HEK293 (cell line): Measurements from ENCODE around the gene BPIFA1.

Source experiments
- CTCF ChIA-PET: fragments of 350-600 bp; formaldehyde crosslinking; extraction: SDS; loops from one replicate; lab custom pipeline; 2021; ENCODE audit warnings: antibody characterized with exemption; lab: Yijun Ruan, JAX
- POLR2A ChIA-PET: fragments of 300-600 bp; formaldehyde crosslinking; extraction: SDS; loops from one replicate; lab custom pipeline; 2020; ENCODE audit warnings: antibody characterized with exemption, inconsistent platforms; lab: Yijun Ruan, JAX
- H3K27ac ChIP-seq: fragments of 200-500 bp; sonication (Bioruptor generic); 2 replicates; pipeline ENCODE4 v1.5.1; 2014; ENCODE audit warnings: low read depth, low read length, control low read depth, inconsistent platforms; ENCODE audit errors: extremely low read depth
- H3K36me3 ChIP-seq, 2 experiments: fragments of 200-500 bp in 1 of 2; sonication (Bioruptor generic) in 1 of 2; 1 replicate in 1 of 2; 2 replicates in 1 of 2; pipeline ENCODE4 v1.5.1; 2014 to 2017; ENCODE audit warnings: inconsistent platforms in 2 of 2, low read length in 2 of 2; ENCODE audit not compliant: control insufficient read depth in 2 of 2, insufficient read depth in 1 of 2
- H3K4me1 ChIP-seq: fragments of 200-500 bp; sonication (Bioruptor generic); 2 replicates; pipeline ENCODE4 v1.5.1; 2014; ENCODE audit warnings: mild to moderate bottlenecking, low read length, inconsistent platforms; ENCODE audit not compliant: control insufficient read depth, insufficient read depth
- H3K4me3 ChIP-seq: 2 replicates; pipeline ENCODE4 v1.5.1; 2011; ENCODE audit warnings: low read depth, mild to moderate bottlenecking, control low read depth, low read length, moderate library complexity
- H3K9me3 ChIP-seq: fragments of 200-500 bp; sonication (Bioruptor generic); 2 replicates; pipeline ENCODE4 v1.5.1; 2014; ENCODE audit warnings: low read depth, low read length, inconsistent platforms; ENCODE audit not compliant: control insufficient read depth, insufficient read depth
- GFI1B ChIP-seq: fragments of 450-650 bp; formaldehyde crosslinking; IDR thresholded peaks from 2 replicates; pipeline ENCODE4 v1.5.1; 2016; ENCODE audit warnings: missing biosample characterization, missing genetic modification characterization
- MZF1 ChIP-seq: fragments of 450-650 bp; formaldehyde crosslinking; IDR thresholded peaks from 2 replicates; pipeline ENCODE4 v1.5.1; 2017; ENCODE audit warnings: missing biosample characterization, missing genetic modification characterization, borderline replicate concordance
- SALL2 ChIP-seq: fragments of 450-650 bp; formaldehyde crosslinking; IDR thresholded peaks from 2 replicates; pipeline ENCODE4 v1.5.0; 2017; ENCODE audit warnings: missing biosample characterization, mild to moderate bottlenecking, missing genetic modification characterization, borderline replicate concordance
- ZNF155 ChIP-seq: fragments of 450-650 bp; formaldehyde crosslinking; IDR thresholded peaks from 2 replicates; pipeline ENCODE4 v1.5.1; 2016; ENCODE audit warnings: missing biosample characterization, missing genetic modification characterization
- ZNF274 ChIP-seq, 2 experiments: fragments of 200-500 bp in 1 of 2; fragments of 450-650 bp in 1 of 2; sonication (Bioruptor generic) in 1 of 2; formaldehyde crosslinking in 1 of 2; IDR thresholded peaks; 2 replicates each; pipeline versions ENCODE4 v1.5.1 to v1.6.1; 2014 to 2016; ENCODE audit warnings: borderline replicate concordance in 1 of 2, inconsistent platforms in 1 of 2, low read length in 1 of 2, missing biosample characterization in 1 of 2, missing genetic modification characterization in 1 of 2
- ZNF670 ChIP-seq: fragments of 450-650 bp; formaldehyde crosslinking; IDR thresholded peaks from 2 replicates; pipeline ENCODE4 v1.5.1; 2016; ENCODE audit warnings: missing biosample characterization, missing genetic modification characterization, low read depth
- ZNF768 ChIP-seq: fragments of 450-650 bp; formaldehyde crosslinking; IDR thresholded peaks from 2 replicates; pipeline ENCODE4 v1.5.1; 2018; ENCODE audit warnings: missing biosample characterization, mild to moderate bottlenecking, missing genetic modification characterization
- ZNF837 ChIP-seq: fragments of 450-650 bp; formaldehyde crosslinking; IDR thresholded peaks from 2 replicates; pipeline ENCODE4 v1.5.1; 2016; ENCODE audit warnings: missing biosample characterization, missing genetic modification characterization
- TF ChIP-seq, protein P1 (sequence below): fragments of 450-650 bp; formaldehyde crosslinking; IDR thresholded peaks from 2 replicates; pipeline ENCODE4 v1.5.1; 2016; ENCODE audit warnings: missing biosample characterization, missing genetic modification characterization
- TF ChIP-seq, protein P2 (sequence below): fragments of 450-650 bp; formaldehyde crosslinking; IDR thresholded peaks from 2 replicates; pipeline ENCODE4 v1.5.1; 2016; ENCODE audit warnings: missing biosample characterization, missing genetic modification characterization, borderline replicate concordance
- TF ChIP-seq, protein P3 (sequence below): fragments of 450-650 bp; formaldehyde crosslinking; IDR thresholded peaks from 2 replicates; pipeline ENCODE4 v1.5.1; 2016; ENCODE audit warnings: missing biosample characterization, missing genetic modification characterization
- TF ChIP-seq, protein P4 (sequence below): fragments of 450-650 bp; formaldehyde crosslinking; IDR thresholded peaks from 2 replicates; pipeline ENCODE4 v1.5.1; 2016; ENCODE audit warnings: missing biosample characterization, missing genetic modification characterization
- TF ChIP-seq, protein P5 (sequence below): fragments of 450-650 bp; formaldehyde crosslinking; IDR thresholded peaks from 2 replicates; pipeline ENCODE4 v1.5.1; 2016; ENCODE audit warnings: missing biosample characterization, missing genetic modification characterization
- TF ChIP-seq, protein P6 (sequence below): fragments of 450-650 bp; formaldehyde crosslinking; IDR thresholded peaks from 2 replicates; pipeline ENCODE4 v1.5.1; 2016; ENCODE audit warnings: missing biosample characterization, missing genetic modification characterization, borderline replicate concordance
- TF ChIP-seq, protein P7 (sequence below): fragments of 450-650 bp; formaldehyde crosslinking; IDR thresholded peaks from 2 replicates; pipeline ENCODE4 v1.5.1; 2016; ENCODE audit warnings: missing biosample characterization, missing genetic modification characterization

Gene BPIFA1

DNA sequence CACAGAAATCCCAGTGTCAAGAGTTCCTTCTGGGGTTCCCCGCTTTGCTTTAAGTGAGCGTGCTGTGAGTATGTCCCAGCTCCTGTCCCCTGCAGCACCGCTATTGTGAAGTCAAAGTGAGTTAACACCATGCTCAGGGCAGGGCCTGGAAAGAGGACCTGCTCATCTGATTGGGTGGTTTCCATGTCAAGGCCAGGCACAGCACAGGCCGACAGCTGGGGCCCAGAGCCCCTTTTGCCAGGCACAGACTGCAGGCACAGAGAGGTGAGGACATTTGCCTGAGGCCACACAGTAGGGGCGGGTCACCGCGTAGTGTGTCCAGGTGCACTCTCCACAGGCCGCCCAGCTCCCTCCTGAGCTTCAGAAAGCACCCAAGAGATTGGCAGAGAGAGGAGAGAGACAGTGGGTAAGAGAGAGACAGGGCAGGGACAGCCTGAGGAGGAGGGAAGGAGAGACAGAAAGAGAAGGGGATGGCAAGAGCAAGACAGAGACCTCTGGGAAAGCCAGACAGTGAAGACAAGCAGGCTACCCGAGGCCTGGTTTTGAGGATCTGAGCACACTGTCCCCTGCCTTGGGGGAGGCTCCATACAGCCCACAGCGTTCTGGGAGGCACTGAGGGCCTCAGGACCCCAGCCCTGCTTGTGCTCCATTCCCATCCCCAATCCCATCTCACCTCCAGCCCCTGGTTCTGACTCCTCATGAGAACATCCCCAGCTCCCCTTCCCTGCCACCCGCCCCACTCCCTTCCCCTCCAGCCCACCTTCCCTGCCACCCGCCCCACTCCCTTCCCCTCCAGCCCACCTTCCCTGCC lies 40.7 kb downstream of the BPIFA1 start:
- ChIA-PET CTCF (interaction anchor here (0.7 to 1.9 kb wide), 2 partner anchors 14 to 23 kb away, joined by 6 to 8 read pairs; no protein-coding TSS in a partner anchor), POLR2A (no interaction called here)
- no peak overlapping the region for H3K27ac ChIP-seq
- no peaks in the 10 kb centered on the region for H3K4me1 ChIP-seq
- no peaks in the 10 kb centered on the region for H3K9me3 ChIP-seq
- H3K36me3 ChIP-seq = no peaks in the 10 kb centered on the region
- H3K4me3 ChIP-seq = no peak overlapping the region
- TF ChIP-seq ZNF274 (IDR thresholded peaks at IDR 0.05; ENCODE audit: low read length) (no peak), ZNF274 (tag by site-specific recombination; IDR thresholded peaks at IDR 0.05; ENCODE audit: borderline replicate concordance) (no peak), ZNF670 (tag by site-specific recombination) (no peak), ZNF768 (tag by site-specific recombination) (no peak), GFI1B (tag by site-specific recombination) (no peak), ZNF837 (tag by site-specific recombination) (no peak), SALL2 (tag by site-specific recombination) (no peak), ZNF155 (tag by site-specific recombination) (no peak), MZF1 (tag by site-specific recombination) (no peak)
- TF ChIP-seq, protein P1, sequence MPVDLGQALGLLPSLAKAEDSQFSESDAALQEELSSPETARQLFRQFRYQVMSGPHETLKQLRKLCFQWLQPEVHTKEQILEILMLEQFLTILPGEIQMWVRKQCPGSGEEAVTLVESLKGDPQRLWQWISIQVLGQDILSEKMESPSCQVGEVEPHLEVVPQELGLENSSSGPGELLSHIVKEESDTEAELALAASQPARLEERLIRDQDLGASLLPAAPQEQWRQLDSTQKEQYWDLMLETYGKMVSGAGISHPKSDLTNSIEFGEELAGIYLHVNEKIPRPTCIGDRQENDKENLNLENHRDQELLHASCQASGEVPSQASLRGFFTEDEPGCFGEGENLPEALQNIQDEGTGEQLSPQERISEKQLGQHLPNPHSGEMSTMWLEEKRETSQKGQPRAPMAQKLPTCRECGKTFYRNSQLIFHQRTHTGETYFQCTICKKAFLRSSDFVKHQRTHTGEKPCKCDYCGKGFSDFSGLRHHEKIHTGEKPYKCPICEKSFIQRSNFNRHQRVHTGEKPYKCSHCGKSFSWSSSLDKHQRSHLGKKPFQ (tag by site-specific recombination) = no peak
- TF ChIP-seq, protein P2, sequence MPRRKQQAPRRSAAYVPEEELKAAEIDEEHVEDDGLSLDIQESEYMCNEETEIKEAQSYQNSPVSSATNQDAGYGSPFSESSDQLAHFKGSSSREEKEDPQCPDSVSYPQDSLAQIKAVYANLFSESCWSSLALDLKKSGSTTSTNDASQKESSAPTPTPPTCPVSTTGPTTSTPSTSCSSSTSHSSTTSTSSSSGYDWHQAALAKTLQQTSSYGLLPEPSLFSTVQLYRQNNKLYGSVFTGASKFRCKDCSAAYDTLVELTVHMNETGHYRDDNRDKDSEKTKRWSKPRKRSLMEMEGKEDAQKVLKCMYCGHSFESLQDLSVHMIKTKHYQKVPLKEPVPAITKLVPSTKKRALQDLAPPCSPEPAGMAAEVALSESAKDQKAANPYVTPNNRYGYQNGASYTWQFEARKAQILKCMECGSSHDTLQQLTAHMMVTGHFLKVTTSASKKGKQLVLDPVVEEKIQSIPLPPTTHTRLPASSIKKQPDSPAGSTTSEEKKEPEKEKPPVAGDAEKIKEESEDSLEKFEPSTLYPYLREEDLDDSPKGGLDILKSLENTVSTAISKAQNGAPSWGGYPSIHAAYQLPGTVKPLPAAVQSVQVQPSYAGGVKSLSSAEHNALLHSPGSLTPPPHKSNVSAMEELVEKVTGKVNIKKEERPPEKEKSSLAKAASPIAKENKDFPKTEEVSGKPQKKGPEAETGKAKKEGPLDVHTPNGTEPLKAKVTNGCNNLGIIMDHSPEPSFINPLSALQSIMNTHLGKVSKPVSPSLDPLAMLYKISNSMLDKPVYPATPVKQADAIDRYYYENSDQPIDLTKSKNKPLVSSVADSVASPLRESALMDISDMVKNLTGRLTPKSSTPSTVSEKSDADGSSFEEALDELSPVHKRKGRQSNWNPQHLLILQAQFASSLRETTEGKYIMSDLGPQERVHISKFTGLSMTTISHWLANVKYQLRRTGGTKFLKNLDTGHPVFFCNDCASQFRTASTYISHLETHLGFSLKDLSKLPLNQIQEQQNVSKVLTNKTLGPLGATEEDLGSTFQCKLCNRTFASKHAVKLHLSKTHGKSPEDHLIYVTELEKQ = no peak
- TF ChIP-seq, protein P3, sequence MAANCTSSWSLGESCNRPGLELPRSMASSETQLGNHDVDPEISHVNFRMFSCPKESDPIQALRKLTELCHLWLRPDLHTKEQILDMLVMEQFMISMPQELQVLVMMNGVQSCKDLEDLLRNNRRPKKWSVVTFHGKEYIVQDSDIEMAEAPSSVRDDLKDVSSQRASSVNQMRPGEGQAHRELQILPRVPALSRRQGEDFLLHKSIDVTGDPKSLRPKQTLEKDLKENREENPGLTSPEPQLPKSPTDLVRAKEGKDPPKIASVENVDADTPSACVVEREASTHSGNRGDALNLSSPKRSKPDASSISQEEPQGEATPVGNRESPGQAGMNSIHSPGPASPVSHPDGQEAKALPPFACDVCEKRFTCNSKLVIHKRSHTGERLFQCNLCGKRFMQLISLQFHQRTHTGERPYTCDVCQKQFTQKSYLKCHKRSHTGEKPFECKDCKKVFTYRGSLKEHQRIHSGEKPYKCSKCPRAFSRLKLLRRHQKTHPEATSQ = no peak
- TF ChIP-seq, protein P4, sequence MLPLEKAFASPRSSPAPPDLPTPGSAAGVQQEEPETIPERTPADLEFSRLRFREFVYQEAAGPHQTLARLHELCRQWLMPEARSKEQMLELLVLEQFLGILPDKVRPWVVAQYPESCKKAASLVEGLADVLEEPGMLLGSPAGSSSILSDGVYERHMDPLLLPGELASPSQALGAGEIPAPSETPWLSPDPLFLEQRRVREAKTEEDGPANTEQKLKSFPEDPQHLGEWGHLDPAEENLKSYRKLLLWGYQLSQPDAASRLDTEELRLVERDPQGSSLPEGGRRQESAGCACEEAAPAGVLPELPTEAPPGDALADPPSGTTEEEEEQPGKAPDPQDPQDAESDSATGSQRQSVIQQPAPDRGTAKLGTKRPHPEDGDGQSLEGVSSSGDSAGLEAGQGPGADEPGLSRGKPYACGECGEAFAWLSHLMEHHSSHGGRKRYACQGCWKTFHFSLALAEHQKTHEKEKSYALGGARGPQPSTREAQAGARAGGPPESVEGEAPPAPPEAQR (tag by site-specific recombination) = no peak
- TF ChIP-seq, protein P5, sequence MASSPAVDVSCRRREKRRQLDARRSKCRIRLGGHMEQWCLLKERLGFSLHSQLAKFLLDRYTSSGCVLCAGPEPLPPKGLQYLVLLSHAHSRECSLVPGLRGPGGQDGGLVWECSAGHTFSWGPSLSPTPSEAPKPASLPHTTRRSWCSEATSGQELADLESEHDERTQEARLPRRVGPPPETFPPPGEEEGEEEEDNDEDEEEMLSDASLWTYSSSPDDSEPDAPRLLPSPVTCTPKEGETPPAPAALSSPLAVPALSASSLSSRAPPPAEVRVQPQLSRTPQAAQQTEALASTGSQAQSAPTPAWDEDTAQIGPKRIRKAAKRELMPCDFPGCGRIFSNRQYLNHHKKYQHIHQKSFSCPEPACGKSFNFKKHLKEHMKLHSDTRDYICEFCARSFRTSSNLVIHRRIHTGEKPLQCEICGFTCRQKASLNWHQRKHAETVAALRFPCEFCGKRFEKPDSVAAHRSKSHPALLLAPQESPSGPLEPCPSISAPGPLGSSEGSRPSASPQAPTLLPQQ (tag by site-specific recombination) = no peak
- TF ChIP-seq, protein P6, sequence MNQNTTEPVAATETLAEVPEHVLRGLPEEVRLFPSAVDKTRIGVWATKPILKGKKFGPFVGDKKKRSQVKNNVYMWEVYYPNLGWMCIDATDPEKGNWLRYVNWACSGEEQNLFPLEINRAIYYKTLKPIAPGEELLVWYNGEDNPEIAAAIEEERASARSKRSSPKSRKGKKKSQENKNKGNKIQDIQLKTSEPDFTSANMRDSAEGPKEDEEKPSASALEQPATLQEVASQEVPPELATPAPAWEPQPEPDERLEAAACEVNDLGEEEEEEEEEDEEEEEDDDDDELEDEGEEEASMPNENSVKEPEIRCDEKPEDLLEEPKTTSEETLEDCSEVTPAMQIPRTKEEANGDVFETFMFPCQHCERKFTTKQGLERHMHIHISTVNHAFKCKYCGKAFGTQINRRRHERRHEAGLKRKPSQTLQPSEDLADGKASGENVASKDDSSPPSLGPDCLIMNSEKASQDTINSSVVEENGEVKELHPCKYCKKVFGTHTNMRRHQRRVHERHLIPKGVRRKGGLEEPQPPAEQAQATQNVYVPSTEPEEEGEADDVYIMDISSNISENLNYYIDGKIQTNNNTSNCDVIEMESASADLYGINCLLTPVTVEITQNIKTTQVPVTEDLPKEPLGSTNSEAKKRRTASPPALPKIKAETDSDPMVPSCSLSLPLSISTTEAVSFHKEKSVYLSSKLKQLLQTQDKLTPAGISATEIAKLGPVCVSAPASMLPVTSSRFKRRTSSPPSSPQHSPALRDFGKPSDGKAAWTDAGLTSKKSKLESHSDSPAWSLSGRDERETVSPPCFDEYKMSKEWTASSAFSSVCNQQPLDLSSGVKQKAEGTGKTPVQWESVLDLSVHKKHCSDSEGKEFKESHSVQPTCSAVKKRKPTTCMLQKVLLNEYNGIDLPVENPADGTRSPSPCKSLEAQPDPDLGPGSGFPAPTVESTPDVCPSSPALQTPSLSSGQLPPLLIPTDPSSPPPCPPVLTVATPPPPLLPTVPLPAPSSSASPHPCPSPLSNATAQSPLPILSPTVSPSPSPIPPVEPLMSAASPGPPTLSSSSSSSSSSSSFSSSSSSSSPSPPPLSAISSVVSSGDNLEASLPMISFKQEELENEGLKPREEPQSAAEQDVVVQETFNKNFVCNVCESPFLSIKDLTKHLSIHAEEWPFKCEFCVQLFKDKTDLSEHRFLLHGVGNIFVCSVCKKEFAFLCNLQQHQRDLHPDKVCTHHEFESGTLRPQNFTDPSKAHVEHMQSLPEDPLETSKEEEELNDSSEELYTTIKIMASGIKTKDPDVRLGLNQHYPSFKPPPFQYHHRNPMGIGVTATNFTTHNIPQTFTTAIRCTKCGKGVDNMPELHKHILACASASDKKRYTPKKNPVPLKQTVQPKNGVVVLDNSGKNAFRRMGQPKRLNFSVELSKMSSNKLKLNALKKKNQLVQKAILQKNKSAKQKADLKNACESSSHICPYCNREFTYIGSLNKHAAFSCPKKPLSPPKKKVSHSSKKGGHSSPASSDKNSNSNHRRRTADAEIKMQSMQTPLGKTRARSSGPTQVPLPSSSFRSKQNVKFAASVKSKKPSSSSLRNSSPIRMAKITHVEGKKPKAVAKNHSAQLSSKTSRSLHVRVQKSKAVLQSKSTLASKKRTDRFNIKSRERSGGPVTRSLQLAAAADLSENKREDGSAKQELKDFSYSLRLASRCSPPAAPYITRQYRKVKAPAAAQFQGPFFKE (tag by site-specific recombination) = no peak
- TF ChIP-seq, protein P7, sequence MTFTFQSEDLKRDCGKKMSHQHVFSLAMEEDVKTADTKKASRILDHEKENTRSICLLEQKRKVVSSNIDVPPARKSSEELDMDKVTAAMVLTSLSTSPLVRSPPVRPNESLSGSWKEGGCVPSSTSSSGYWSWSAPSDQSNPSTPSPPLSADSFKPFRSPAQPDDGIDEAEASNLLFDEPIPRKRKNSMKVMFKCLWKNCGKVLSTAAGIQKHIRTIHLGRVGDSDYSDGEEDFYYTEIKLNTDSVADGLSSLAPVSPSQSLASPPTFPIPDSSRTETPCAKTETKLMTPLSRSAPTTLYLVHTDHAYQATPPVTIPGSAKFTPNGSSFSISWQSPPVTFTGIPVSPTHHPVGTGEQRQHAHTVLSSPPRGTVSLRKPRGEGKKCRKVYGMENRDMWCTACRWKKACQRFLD (tag by site-specific recombination) = no peak
